Cardiac septum (tissue), 1 donor: Measurements from ENCODE around the gene ITGA7. TPM values are rescaled to one million over a fixed set of nuclear protein-coding genes. Genes with fewer than 3 reads are reported as not detected.

Source experiments
- DNase-seq: peaks from one replicate; pipeline ENCODE4 v3.0.0-alpha.2; 2020; ENCODE audit warnings: low spot score
- intact Hi-C: fragments of 100-400 bp; cut with DNase I; formaldehyde crosslinking; loops from one replicate; pipeline ENCODE4 v1.14.0; 2022
- total RNA-seq: library from RNA; stranded (reverse); fragmentation: NEBNext Ultra II Directional; extraction: Animal tissue kit (Norgen Biotek cat#: 25700); gene quantifications from one replicate; pipeline ENCODE4 v1.2.1, GENCODE V29; 2021
- donor health status: DM: no; HTN: no; CAD: no.

ITGA7 gene
- total RNA-seq, 1 donor from 2014 or later: 806 TPM

DNA sequence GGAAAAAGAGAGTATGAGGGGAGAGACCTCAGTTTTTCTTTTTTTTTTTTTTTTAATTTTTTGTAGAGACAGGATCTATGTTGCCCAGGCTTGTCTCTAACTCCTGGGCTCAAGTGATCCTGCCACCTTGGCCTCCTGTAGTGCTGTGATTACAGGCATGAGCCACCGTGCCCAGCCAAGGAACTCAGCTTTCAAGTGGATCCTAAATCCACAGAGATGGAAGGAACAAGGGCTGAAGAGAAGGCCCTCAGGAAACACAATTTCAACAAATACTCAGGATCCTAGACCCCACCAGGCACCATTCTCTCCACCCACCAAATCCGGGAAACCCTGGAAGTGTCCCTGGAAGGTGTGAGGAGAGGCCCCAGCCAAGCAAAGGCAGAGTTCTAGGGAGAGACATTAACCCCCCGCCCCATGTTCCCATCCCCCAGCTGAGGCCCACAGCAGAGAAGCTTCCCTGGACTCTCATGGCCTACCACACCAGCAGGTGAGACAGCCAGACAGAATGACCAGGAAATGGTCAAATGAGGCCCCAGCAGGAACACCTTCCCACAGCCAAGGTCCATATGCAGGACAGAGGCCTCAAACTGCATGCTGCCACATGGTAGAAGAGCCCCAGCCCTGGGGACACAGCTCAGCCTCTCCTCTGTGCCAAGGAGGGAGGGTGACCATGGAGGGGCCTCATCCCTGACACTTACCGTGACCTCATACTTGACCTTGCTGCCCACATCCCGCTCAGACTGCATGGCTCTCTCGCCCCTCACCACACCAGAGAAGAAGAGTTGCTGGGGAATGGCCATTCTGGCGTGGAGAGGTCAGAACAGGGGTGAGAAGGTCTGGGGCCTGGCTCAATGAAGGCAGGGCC, 14.1 kb downstream of the ITGA7 start:
- intact Hi-C loops: no loop called here
- DNase-seq: peak; percentile 24

DNA sequence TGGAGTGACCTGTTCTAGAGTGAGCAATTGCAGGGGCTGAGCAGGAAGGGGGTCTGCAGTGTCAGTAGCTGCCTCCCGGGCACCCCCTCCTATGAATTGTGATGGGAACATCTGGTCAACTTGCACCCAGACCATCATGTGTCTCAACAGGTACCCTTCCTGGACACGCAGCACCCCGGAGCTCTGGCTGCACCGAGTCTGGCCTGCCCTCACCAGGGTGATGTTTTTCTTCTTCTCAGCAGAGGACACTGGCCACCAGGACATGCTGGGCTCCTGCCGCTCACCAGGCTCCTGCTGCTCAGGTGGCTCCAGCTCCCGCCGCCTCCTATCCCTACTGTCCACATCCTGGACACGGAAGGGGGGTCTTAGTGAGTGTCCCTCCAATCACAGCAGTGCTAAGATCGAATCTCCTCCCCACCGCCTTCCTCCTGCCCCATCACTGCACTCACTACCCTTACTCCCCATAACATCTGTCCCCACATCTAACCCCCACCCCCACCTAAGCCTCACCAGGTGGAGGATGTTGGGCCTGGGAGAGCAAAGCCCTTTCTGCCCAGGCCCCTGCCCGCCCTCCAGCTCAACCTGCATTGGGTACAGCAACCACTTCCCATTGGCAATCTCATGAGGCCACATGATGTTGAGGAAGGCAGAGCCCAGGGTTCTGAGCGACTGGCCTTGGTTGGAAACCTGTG, 14.9 kb downstream of the ITGA7 start:
- peak; percentile 70 for DNase-seq
- intact Hi-C loops: no loop called here

DNA sequence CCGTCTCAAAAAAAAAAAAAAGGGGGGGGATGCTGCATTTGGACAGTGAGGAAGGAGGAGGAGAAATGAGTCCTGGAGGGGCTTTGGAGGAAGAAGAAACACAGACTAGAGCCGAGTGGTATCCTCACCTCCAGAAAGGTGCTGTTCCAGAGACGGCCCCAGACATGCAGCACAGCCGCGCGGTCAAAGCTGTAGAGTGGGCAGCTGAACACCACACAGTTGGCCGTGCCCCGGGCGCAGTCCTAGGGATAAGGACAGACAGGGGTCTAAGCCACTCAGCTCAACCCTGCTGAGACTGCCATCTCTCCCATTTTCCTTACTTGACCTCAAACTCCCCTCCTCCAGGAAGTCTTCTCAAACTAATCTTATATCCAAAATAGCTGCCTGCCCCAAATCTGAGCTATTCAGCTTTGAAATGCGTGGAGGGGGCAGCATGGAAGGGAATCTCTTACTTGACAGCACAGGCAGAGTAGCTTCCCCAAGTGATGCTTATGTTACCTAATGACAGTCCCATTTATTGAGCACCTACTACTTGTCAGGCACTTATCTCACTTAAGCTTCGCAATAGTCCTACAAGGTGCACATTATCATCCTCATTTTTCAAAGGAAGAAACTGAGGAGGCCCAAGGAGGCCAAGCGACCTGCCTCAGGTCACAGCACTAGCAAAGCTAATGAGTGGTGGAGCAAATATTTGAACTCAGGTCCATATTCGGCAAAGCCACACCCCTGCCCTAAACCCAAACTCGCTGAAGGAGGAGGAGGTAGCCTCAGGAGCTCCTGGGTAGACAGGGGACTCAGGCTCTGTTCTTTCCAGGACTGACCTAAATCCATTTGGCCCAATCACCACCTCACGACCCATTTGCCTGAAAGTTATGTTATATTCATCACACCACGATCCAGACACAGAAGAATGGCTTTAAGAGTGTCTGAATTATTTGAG, 18.7 kb downstream of the ITGA7 start:
- DNase-seq: peak; percentile 54
- intact Hi-C loops: no loop called here

DNA sequence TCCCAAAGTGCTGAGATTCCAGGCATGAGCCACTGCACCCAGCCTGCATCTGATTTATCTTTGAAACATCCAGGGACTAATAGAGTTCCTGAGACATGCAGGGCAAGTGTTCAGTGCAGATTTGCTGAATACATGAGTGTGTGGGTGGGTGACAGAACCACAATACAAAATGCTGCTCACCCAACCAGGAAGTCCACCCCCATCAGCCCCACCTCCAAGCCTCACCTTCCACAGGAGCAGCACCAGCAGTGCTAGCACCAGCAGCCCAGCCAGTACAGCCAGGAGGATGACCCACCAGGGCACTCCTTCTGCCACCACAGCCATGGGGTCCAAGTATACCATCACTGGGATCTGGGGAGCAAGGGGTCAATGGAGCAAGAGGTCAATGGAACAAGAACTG, 20.0 kb downstream of the ITGA7 start:
- peak; percentile 57 for DNase-seq
- intact Hi-C loops: no loop called here

DNA sequence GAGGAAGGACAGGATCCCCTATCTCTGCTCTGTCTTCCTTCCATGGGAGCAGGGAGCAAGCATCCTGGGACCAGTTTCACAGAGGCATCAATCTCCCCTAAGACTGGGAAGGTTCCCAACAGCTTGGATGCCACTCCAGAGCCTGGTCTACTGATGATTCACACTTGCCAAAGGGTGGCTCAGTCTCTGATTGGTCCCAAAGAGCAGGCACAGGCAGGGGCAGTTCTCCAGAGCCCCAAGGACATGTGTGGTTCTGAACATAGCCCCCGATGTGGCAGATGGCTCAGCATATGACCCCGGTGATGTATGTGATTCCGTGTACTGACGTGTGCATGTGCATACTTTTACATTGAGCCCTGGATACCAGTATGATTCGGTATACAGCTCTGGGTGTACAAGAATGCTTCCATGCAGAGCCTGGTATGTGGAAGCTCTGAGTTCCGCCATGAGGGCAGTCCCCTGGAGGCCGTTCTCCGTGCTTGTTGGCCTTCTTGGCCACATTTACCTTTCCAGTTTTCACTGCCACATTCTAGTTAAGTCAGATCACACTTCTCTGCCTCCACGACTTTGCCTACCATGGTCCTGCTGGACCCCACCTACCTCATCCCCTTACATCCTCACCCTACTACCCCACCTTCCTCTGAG, 21.2 kb downstream of the ITGA7 start:
- intact Hi-C loops: no loop called here
- DNase-seq: peak; percentile 44

DNA sequence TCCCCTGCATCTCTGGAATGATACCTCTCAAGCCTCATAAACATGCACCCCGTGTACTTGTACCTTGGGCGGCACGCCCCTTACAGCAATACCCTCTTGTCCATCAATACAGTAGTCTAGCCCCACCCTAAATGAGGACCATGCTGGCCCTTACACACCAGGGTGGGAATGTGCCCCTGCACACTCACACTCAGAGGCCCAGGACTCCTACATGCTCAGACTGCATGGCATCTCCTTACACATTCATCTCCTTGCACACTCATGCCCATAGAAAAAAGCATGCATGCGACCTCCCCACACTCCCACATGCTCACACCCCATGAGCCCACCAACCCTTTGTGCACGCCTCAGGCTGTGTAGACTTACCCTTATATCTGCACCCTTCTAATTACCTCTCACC, 22.0 kb downstream of the ITGA7 start:
- peak; percentile 53 for DNase-seq
- intact Hi-C loops: loop anchor here (2.0 kb wide), 1 partner anchor 15 kb away; no protein-coding TSS in a partner anchor

DNA sequence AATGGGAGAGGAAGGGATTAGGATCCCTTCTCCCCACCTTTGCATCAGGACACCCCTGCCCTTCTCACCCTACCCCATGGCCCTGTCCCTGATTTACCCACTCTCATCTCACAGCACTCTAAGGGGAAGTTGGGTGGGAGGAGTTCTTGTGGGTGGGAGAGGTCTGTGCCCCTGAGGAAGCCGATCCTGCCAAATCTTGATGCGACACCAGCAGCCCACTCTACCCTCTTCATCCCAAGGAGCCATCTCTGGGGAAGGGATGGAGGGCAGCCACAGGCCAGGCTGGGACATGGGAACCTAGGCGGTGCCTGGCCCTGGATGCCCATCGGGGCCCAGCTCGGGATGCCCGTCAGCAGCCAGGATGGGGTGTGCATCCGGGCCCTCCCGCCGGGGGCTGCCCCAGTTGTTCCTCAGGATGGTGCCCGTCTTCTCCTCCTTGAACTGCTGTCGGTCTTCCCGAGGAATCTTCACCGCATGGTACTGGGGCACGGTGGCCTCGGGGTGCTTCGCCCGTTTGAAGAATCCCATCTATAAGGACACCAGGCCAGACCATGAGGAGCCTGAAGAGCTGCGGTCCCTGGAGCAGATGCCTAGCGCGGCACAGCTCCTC, 22.8 kb downstream of the ITGA7 start:
- intact Hi-C loops: loop anchor here (2.0 kb wide), 1 partner anchor 16 kb away; no protein-coding TSS in a partner anchor
- DNase-seq: peak; percentile 69

DNA sequence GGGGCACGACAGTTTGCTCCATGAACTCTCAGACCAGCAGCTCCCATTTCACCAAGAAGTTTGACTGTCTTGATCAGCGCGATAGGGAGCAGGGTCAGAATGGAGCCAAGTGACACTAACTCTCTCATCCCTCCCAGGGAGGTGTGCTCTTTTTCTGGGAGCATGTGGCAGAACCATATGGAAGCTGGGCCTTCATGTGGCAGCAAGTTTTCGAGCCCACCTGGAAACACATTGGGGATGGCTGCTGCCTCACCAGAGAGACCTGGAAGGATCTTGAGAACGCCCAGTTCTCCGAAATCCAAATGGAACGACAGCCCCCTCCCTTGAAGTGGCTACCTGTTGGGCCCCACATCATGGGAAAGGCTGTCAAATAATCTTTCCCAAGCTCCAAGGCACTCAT, 24.0 kb downstream of the ITGA7 start:
- DNase-seq: peak; percentile 31

DNA sequence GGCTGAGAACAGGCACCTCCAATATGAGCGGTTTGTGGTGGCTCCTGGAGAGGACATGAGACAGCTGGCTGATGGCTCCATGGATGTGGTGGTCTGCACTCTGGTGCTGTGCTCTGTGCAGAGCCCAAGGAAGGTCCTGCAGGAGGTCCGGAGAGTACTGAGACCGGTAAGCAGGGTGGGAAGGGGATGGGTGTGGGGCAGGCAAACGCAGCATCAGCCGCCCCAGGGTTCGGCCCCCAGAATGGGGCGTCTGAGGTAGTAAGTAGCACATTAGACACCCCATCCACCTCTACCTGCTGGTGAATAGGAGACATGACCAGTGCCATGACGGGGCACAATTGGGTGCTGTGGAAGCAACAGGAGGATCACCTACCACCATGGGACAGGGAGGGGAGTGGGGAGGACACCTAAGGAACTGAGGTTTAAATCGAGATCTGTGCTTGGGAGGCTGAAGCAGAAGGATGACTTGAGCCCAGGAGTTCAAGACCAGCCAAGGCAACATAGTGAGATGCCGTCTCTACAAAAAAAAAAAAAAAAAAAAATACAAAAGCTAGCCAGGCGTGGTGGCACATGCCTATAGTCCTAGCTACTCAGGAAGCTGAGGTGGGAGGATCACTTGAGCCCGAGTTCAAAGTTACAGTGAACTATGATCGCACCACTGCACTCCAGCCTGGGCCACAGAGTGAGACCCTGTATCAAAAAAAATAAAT, 25.5 kb downstream of the ITGA7 start:
- DNase-seq: peak; percentile 35
- intact Hi-C loops: no loop called here

More for the DNA sequence above, 24.0 kb downstream of the ITGA7 start:
- intact Hi-C loops: loop anchor here (2.0 kb wide), 1 partner anchor 17 kb away; no protein-coding TSS in a partner anchor

DNA sequence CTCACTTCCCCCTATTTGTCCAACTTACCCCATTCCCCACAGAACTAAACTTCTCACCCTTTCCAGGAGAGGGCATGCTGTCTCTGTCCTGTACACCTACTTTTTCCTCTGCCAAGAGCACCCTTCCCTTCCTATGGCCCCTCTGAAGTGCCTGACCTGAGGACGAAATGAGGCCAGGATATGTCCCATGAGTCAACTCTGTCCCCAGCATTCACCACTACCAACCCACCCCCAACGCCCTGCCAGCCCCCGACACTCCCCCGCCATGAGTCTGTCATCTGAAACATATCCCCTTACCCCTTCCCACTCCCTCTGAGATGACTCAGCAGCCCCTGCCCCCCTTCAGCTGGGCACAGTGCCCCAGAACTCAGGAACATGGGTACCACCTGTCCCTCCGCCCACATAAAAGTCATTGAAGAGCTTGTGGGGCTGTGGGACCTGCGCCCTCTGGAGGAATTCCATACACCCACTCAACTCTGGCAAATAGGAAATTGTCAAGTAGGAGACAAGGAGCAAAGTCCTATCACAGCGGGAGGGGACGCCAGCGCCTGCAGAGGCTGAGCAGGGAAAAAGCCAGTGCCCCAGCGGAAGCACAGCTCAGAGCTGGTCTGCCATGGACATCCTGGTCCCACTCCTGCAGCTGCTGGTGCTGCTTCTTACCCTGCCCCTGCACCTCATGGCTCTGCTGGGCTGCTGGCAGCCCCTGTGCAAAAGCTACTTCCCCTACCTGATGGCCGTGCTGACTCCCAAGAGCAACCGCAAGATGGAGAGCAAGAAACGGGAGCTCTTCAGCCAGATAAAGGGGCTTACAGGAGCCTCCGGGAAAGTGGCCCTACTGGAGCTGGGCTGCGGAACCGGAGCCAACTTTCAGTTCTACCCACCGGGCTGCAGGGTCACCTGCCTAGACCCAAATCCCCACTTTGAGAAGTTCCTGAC, 26.3 kb downstream of the ITGA7 start:
- intact Hi-C loops: loop anchor here (2.0 kb wide), 1 partner anchor 39 kb away; the partner anchor contains the start of gene RDH5
- DNase-seq: peak; percentile 82

DNA sequence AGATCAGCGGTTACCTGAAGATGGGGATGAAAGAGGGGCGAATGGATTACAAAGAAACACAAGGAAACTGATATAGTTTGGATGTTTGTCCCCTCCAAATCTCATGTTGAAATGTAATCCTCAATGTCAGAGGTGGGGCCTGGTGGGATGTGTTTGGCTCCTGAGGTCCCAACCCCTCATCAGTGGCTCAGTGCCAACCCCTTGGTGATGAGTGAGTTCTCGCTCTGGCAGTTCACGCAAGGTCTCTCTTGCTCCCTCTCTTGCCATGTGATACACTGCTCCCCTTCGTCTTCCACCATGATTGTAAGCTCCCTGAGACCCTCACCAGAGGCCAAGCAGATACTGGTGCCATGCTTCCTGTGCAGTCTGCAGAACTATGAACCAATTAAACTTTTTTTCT, 28.0 kb downstream of the ITGA7 start:
- intact Hi-C loops: loop anchor here (2.0 kb wide), 1 partner anchor 41 kb away; the partner anchor contains the start of gene RDH5
- peak; percentile 31 for DNase-seq

DNA sequence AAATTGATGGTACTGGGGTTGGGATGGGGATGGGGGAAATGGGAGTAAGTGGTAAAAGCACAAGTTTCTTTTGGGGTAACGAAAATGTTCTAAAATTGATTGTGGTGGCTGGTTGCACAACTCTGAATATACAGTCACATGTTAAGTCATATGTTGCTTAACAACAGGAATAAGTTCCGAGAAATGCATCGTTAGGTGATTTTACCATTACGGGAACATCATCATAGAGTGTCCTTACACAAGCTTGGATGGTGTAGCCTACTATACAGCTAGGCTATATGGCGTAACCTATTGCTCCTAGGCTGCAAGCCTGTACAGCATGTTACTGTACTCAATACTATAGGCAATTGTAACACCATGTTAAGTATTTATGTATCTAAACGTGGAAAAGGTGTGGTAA, 31.0 kb downstream of the ITGA7 start:
- DNase-seq: no peak
- intact Hi-C loops: no loop called here

DNA sequence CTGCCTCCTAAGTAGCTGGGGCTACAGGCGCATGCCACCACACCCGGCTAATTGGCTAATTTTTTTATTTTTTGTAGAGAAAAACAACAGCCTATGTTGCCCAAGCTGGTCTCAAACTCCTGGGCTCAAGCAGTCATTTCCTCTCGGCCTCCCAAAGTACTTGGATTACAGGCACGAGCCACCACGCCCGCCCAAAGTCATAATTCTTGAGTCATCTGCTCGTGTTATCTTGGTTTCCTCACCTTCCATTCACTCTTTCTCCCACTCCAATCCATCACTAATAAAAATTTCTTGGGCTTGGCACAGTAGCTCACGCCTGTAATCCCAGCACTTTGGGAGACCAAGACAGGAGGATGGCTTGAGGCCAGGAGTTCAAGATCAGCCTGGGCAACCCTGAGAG, 32.0 kb downstream of the ITGA7 start:
- intact Hi-C loops: no loop called here

DNA sequence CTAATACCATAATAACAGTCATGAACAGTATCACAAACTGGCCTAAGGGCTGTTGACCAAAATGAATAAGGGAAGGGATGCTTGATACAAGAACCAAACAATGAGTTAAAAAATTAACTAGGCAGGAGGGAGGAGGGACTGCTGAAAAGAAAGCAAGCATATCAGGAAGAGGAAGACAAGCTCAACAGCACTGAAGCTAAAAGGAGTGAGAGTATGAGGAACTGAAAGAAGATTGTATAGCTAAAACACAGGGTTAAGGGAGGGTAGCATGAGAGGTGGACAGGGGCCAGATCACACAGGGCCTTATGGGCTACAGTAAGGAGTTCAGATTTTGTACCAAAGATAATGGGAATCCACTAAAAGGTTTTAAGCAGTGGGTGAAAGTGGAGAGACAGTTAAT, 34.1 kb downstream of the ITGA7 start:
- no peak for DNase-seq
- intact Hi-C loops: no loop called here

More for the DNA sequence above, 32.0 kb downstream of the ITGA7 start:
- peak; percentile 55 for DNase-seq

DNA sequence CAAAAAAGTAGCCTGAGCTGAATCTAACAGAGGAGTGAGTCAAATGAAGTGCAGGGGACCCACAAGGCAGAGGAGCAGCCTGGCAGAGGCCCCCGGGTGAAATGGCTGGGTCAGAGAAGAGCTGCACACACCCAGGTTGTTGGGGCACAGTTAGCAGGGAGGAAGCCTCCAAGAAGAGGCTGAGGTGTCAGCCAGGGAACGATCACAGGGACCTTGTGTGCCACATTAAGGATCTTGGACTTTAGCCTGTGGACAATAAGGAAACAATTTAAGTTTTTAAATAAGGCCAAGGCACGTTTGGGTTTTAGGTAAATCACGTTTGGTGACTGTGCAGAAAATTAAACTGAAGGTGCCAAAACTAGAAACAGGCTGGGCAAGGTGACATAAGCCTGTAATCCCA, 36.0 kb downstream of the ITGA7 start:
- intact Hi-C loops: no loop called here

DNA sequence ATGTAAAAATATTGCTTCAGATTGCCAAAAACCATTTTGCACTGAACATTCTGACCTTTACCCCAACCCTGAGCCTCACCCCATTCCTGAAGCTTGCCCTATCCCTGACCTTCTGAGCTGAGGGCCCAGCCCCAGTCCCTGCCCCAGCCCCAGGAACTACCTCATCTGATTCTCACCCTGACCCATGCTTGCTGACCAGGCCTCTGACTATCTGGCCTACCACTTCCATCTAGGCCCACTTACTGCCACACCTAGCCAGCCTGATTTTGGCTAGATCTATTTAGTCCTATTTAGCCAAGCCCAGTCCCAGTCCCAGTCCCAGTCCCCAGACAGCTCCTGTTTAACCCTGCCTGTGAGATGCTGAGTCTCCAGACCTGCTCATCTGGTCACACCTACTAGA, 37.4 kb downstream of the ITGA7 start:
- intact Hi-C loops: no loop called here

More for the DNA sequence above, 36.0 kb downstream of the ITGA7 start:
- peak; percentile 17 for DNase-seq

DNA sequence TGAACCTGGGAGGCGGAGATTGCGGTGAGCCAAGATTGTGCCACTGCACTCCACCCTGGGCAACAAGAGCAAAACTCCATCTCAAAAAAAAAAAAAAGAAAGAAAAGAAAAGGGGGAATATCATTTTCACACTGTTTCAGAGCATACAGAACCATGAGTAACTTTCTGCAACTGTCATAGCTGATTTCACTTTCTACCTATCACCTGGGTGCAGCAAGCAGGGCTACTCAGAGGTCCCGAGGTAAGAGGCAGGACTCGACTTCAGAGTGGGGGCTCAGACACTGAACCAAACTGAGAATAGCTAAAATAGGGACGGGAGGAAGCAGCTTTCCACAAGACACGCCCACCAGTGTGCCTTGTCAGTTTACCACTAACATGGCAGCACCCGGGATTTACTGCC, 41.2 kb downstream of the ITGA7 start:
- intact Hi-C loops: no loop called here

More for the DNA sequence above, 37.4 kb downstream of the ITGA7 start:
- DNase-seq: peak; percentile 54

More for the DNA sequence above, 41.2 kb downstream of the ITGA7 start:
- DNase-seq: peak; percentile 12
